Heart left ventricle (tissue), 16 donors: ENCODE measurements around the gene FBXL17. TPM values are rescaled to one million over a fixed set of nuclear protein-coding genes. Genes with fewer than 3 reads are reported as not detected.

Source experiments
- ATAC-seq, 4 donors: fragments of 200-7000 bp; cut with Tn5 transposase; one replicate each; pipeline ENCODE4 v1.9.1; 2020 to 2022; ENCODE audit warnings: moderate library complexity in 4 of 4, mild to moderate bottlenecking in 3 of 4, moderate number of reproducible peaks in 1 of 4
- DNase-seq, 5 donors: peaks; one replicate each; pipeline ENCODE4 v3.0.0-alpha.2; 2020
- H3K27ac ChIP-seq, 12 donors: fragments of 200-600 bp; sonication (generic) in 4 of 12; one replicate each; pipeline versions ENCODE4 v1.5.0 to v1.8.0; 2016 to 2022; ENCODE audit warnings: mild to moderate bottlenecking in 2 of 12
- H3K27me3 ChIP-seq, 9 donors: fragments of 200-600 bp; sonication (generic) in 2 of 9; one replicate each; pipeline versions ENCODE4 v1.5.1 to v1.8.0; 2016 to 2022; ENCODE audit warnings: mild to moderate bottlenecking in 3 of 9
- H3K36me3 ChIP-seq, 9 donors: fragments of 200-600 bp; sonication (generic) in 2 of 9; one replicate each; pipeline versions ENCODE4 v1.5.0 to v1.8.0; 2018 to 2022; ENCODE audit warnings: mild to moderate bottlenecking in 2 of 9
- H3K4me1 ChIP-seq, 12 donors: fragments of 200-600 bp; sonication (generic) in 4 of 12; one replicate each; pipeline versions ENCODE4 v1.5.0 to v1.8.0; 2016 to 2022; ENCODE audit warnings: mild to moderate bottlenecking in 3 of 12
- H3K4me3 ChIP-seq, 12 donors: fragments of 200-600 bp; sonication (generic) in 4 of 12; one replicate each; pipeline versions ENCODE4 v1.5.0 to v1.8.0; 2017 to 2022; ENCODE audit warnings: mild to moderate bottlenecking in 9 of 12, moderate library complexity in 4 of 12
- H3K9me3 ChIP-seq, 12 donors: fragments of 200-600 bp; sonication (generic) in 4 of 12; one replicate each; pipeline versions ENCODE4 v1.5.0 to v1.8.0; 2016 to 2022; ENCODE audit warnings: mild to moderate bottlenecking in 1 of 12
- CTCF ChIP-seq, 12 donors: fragments of 200-600 bp; sonication (generic) in 4 of 12; IDR thresholded peaks; one replicate each; pipeline versions ENCODE4 v1.5.0 to v1.8.0; 2018 to 2022; ENCODE audit warnings: antibody characterized with exemption in 12 of 12, mild to moderate bottlenecking in 5 of 12
- POLR2A ChIP-seq, 2 donors: fragments of 450-650 bp; IDR thresholded peaks; one replicate each; pipeline ENCODE4 v1.6.1; 2017; ENCODE audit warnings: antibody characterized with exemption in 2 of 2, mild to moderate bottlenecking in 2 of 2, moderate library complexity in 2 of 2
- WGBS, 4 donors: extraction: QIAGEN DNeasy Blood & Tissue Kit in 2 of 4; methylation state at CpG; one replicate each; pipeline versions ENCODE4 v1.1.5 to v1.1.7; 2013 to 2018; 5-methylcytosine and 5-hydroxymethylcytosine counted together
- intact Hi-C, 10 donors: fragments of 100-400 bp; cut with DNase I; formaldehyde crosslinking; loops; one replicate each; pipeline versions ENCODE4 v1.11.1 to v1.14.2; 2022
- polyA plus RNA-seq, 2 donors: library from polyadenylated mRNA; stranded (reverse); fragments of 200-250 nt; gene quantifications; one replicate each; pipeline ENCODE4 v1.2.3, GENCODE V29; 2013
- total RNA-seq, 9 donors: library from RNA; depleted of rRNA in 2 of 9; stranded (reverse); fragments of >200 nt in 2 of 9; fragmentation: NEBNext Ultra II Directional in 3 of 9; extraction: Animal tissue kit (Norgen Biotek cat#: 25700) in 3 of 9; gene quantifications; one replicate each; pipeline versions ENCODE4 v1.1.0 to v1.2.4, GENCODE V29; 2016 to 2023
- donor health status: ischemic (EF 13 %, LVEDD 7.1; RV severe dilation, severe dysfunction).
- donor health status: healthy with polysubstance abuse.
- donor health status: DM: no; HTN: yes; CAD: no.
- donor health status: DM: no; HTN: no; CAD: no.
- donor health status: ischemic (EF 25% LVEDD 6.9; RV normal size, moderate dysfunction).
- donor health status: ischemic (EF 25% LVEDD 5.7; RV mildly dilated, moderate dysfunction).
- donor health status: healthy.
- donor health status: DM: yes; HTN: yes; CAD: no.
- donor health status: ischemic (EF 35%, LVEDD 5.7; RV mildly dilated, moderate dysfunction).
- donor health status: nonischemic (EF 11% LVEDD 7.7; RV severe dilation, severe dysfunction).
- donor health status: DM: yes; HTN: yes; CAD: no.
- donor health status: PGD.
- donor health status: ischemic (EF 29% LVEDD 5.4; RV normal size, mild dysfunction).
- donor health status: nonischemic (EF 23%, LVEDD 6.1; RV moderate dilation, normal function).

The FBXL17 gene
- total and polyA plus RNA-seq, 11 donors = 10.2 to 39.4 (median 33.1) TPM

GRCh38 chr5:108360280-108360679, 21.6 kb downstream of the FBXL17 start:
- Histone ChIP-seq H3K27me3 (no peaks in the 10 kb centered on the region), H3K36me3 (peaks cover 0 to 30% (median 16%) of the 10 kb centered on the region in 9 donors), H3K4me3 (no peak overlapping the region), H3K27ac (no peak overlapping the region), H3K4me1 (peaks cover 0 to 10% (median 0%) of the 10 kb centered on the region in 12 donors), H3K9me3 (no peaks in the 10 kb centered on the region)
- WGBS, 4 donors = 95 to 98% (median 97%) methylated on average over 4 of the region's 4 CpGs
- no peak for DNase-seq
- no peak for ATAC-seq
- no peak for TF ChIP-seq CTCF (IDR thresholded peaks at IDR 0.05)
- no peak for TF ChIP-seq POLR2A (IDR thresholded peaks at IDR 0.05)
- intact Hi-C loops = no loop called here

- intact Hi-C loops = no loop called here
- peaks cover 0 to 6% (median 0%) of the 10 kb centered on the region in 9 donors for H3K36me3 ChIP-seq
- peaks cover 0 to 5% (median 0%) of the 10 kb centered on the region in 12 donors for H3K4me1 ChIP-seq
- 91 to 98% (median 94%) methylated on average over 1 of the region's 1 CpG for WGBS, 4 donors
- no peaks in the 10 kb centered on the region for H3K27me3 ChIP-seq
- ATAC-seq = no peak
- no peak overlapping the region for H3K4me3 ChIP-seq
- no peaks in the 10 kb centered on the region for H3K9me3 ChIP-seq
- H3K27ac ChIP-seq = no peak overlapping the region
- TF ChIP-seq POLR2A (IDR thresholded peaks at IDR 0.05) = no peak
- no peak for TF ChIP-seq CTCF (IDR thresholded peaks at IDR 0.05)
- no peak for DNase-seq
Observed at GRCh38 chr5:108356286-108356685, 25.6 kb downstream of the FBXL17 start.

GRCh38 chr5:108353087-108353486, 28.8 kb downstream of the FBXL17 start:
- no peak for TF ChIP-seq POLR2A (IDR thresholded peaks at IDR 0.05)
- TF ChIP-seq CTCF (IDR thresholded peaks at IDR 0.05) = no peak
- no peak for DNase-seq
- H3K4me3 ChIP-seq = no peak overlapping the region
- H3K27me3 ChIP-seq = no peaks in the 10 kb centered on the region
- H3K4me1 ChIP-seq = peaks cover 0 to 5% (median 0%) of the 10 kb centered on the region in 12 donors
- ATAC-seq = no peak
- no peak overlapping the region for H3K27ac ChIP-seq
- no peaks in the 10 kb centered on the region for H3K9me3 ChIP-seq
- intact Hi-C loops = no loop called here
- 94 to 95% (median 95%) methylated on average over 3 of the region's 3 CpGs for WGBS, 4 donors
- H3K36me3 ChIP-seq = peaks cover 0 to under 1% (median 0%) of the 10 kb centered on the region in 9 donors

GRCh38 chr5:108345541-108346171, 36.2 kb downstream of the FBXL17 start:
- H3K4me1 ChIP-seq = peaks cover 0 to 7% (median 0%) of the 10 kb centered on the region in 12 donors
- H3K27me3 ChIP-seq = no peaks in the 10 kb centered on the region
- H3K4me3 ChIP-seq = no peak overlapping the region
- WGBS, 4 donors = 83 to 89% (median 85%) methylated on average over 2 of the region's 2 CpGs
- no peak for TF ChIP-seq POLR2A (IDR thresholded peaks at IDR 0.05)
- TF ChIP-seq CTCF (IDR thresholded peaks at IDR 0.05) = peak in 11 of 12 donors; percentile 8 to 56 (median 44)
- no peaks in the 10 kb centered on the region for H3K9me3 ChIP-seq
- peaks cover 0 to 16% (median 2%) of the 10 kb centered on the region in 9 donors for H3K36me3 ChIP-seq
- no peak for ATAC-seq
- DNase-seq = no peak
- no peak overlapping the region for H3K27ac ChIP-seq
- intact Hi-C loops = loop anchor here in 9 of 10 donors (2.0 to 10.0 kb wide), 4 partner anchors 81 to 198 kb away; no protein-coding TSS in a partner anchor
